GM18519 (cell line): Measurements from ENCODE around the gene ACTR5.

Experiments used
- ATAC-seq: cut with Tn5 transposase; IDR thresholded peaks from one replicate; pipeline ENCODE4 v1.9.1; 2021; ENCODE audit warnings: mild to moderate bottlenecking, moderate library complexity; ENCODE audit not compliant: unreplicated experiment, low FRiP score

Gene ACTR5

DNA sequence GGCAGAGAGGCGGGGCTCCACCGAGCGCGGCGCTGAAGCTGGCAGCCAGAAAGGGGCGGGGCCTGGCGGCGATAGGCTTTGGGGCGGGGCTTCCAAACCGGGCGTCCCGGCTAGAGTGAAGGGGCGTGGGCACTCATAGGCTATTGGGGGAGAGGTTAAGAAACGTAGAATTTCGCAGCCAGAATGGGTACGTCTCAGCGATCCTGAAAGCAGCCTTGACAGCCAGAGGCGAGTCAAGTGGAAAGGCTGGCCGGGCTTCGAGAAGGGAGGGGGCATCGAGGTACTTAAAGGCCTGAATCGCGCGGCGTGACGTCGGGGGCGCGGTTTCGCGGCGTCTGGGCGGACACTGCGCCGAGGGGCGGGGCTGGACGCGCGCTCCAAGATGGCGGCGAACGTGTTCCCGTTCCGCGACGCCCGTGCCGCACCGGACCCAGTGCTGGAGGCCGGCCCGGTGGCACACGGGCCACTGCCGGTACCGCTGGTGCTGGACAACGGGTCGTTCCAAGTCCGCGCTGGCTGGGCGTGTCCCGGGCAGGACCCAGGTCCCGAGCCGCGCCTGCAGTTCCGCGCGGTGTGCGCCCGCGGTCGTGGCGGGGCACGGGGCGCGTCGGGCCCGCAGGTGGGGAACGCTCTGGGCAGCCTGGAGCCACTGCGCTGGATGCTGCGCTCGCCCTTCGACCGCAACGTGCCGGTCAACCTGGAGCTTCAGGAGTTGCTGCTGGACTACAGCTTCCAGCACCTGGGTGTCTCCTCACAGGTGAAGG is at the start of gene ACTR5:
Gene ACTR5, plus strand, starts transcription at position 364 of the 764 bp plus-strand sequence. Its CDS starts 19 bp downstream, at position 383.
- ATAC-seq, result peak; percentile 63

- ATAC-seq, result no peak
Measured at GRCh38 chr20:38698541-38698940, 49.7 kb upstream of the ACTR5 start.

DNA sequence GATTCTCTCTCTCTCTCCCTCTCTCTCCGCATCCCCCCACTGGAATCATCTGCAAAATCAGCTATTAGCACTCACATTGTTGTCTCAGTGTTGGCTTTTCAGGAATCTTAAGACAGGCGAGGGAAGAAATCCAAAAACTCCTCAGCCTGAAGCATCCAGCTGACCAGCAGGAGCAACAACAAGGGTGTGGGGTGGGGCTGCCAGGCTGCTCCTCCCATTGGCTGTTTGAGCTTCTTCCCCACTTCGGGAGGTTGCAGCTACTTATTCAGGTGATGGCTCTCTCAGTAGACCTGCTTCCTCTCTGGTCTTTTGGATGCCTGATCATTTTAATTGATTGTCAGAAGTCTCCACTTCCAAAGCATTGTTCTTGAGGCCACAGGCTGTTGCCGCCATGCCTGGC is 48.1 kb upstream of the ACTR5 start:
- ATAC-seq, result no peak

- ATAC-seq, result no peak
Measured at GRCh38 chr20:38700926-38701325, 47.3 kb upstream of the ACTR5 start.

DNA sequence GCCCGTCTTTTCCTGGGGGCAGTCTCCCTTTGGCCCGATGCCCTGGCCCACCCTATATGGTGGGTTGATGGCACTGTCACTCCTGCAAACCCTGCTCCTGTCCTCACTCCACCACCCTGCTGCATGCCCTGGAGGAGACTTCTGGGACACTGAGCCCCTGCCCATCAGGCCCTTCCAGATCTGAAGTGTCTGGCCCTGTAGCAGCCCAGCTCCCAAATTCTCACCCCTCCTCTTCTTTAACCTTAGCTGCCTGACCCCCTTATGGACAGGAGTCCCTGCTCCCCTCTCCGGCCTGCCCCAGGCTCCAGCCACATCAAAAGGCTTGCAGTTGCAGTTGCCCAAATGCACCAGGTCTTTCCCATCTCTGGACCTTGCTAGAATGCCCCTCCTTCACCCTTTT is 44.7 kb upstream of the ACTR5 start:
- no peak for ATAC-seq

DNA sequence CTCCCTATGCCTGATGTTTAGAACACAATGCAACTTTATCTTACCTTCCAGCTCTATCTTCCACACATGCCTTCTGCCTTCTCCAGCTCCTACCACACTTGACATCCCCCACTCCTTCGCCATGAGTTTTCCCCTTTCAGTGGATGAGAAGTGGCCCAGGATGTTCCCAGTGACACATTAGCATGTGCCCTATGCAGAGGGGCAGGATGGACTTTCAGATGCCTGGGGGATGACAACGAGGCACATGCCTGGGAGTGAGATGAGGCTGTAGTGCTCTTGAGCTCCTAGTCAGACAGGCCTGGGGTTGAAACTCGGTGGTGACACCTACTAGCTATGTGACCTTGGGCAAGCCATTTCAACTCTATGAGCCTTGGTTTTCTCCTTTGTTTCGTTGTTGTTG is 44.1 kb upstream of the ACTR5 start:
- no peak for ATAC-seq

DNA sequence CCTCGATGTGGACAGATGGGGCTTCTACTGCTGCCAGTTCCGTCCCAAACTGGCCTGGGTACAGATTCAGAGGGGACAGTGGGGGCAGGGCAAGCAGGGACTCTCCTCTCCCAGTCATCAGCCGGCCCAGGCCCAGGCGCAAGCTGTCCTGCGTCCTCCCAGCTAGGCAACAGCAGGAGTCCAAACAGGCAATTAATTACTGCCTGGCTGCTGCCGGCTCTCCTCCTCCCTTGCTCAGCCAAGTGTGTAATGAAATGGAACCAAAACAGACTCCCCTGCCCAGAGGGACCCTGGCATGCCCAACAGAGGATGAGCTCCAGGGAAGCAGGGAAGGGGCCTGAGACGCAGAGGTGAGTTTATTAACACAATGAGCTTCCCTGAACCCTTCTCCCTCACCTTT is 41.8 kb upstream of the ACTR5 start:
- no peak for ATAC-seq

DNA sequence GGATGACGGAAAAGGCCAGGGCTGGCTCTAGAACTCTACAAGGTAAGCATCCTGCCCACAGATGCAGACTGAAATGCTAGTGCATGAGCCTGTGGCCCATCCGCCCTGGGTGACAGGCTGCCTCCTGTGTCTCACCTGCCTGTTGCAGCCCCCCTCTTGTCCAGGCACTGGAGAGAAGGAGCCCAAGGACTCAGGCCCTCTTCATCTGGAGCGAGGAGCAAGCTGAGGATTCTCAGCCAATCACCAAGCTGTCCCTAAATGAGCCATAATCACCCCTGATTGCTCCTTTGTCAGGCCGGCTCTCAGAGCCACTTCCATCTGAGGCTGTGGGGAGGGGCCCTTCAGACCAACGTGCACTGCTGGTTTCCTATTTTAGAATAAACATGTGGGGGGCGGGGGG is 34.0 kb upstream of the ACTR5 start:
- no peak for ATAC-seq

GRCh38 chr20:38715646-38716045 is 32.6 kb upstream of the ACTR5 start:
- ATAC-seq, result no peak

DNA sequence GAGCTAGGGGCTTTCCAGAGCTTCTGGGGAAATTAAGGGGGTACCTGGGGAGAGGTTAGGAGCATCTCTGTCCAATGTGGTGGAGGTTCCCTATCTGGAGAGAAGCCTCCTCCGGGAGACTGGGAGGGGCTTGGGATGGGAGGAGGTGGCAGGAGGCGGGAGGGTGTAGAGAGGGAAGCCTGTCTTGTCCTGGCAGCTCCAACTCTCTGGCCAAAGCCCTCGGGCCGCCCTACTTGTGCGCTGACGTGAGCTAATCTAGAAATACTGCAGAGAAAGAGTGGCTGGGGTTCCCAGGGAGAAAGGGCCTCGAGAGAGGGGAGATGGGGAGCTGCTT is 25.6 kb upstream of the ACTR5 start:
- ATAC-seq, result no peak

DNA sequence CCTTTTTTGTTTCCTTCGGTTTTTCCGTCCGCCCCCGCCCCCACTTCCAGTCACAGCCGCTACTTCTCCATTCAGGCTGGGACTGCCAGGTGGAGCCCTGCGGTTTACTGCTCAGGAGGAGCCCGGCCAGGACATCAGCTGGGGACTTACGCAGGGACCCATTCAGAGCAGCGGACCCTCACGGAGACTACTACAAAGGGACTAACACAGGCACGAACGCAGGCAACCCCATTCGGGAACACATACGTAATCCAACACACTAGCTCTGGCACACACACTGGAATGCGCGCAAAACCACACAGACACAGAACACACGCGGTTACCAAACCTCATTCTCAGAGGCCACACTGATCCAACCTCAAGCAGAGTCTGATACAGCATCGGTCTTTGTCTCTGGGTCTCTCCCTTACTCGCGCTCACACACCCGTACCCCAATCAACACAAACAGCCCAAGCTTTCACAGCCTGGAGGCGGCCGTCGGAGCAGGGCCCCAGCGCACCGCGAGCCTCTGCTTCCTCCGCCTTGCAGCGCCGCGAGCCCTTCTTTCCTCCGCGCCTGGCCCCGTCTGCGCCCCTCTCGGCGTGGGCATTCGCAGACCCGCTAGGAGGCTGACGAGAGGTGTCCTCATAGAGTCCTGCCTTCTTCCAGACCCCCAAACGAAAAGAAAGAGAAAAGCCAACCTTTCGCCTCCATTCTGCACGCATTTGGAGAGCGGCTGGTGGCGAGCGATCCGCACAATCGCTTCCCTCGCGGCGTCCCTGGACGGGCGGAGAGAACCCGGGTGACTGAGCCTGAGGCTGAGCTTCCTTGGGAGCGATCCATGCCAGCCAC is 25.0 kb upstream of the ACTR5 start:
- no peak for ATAC-seq

DNA sequence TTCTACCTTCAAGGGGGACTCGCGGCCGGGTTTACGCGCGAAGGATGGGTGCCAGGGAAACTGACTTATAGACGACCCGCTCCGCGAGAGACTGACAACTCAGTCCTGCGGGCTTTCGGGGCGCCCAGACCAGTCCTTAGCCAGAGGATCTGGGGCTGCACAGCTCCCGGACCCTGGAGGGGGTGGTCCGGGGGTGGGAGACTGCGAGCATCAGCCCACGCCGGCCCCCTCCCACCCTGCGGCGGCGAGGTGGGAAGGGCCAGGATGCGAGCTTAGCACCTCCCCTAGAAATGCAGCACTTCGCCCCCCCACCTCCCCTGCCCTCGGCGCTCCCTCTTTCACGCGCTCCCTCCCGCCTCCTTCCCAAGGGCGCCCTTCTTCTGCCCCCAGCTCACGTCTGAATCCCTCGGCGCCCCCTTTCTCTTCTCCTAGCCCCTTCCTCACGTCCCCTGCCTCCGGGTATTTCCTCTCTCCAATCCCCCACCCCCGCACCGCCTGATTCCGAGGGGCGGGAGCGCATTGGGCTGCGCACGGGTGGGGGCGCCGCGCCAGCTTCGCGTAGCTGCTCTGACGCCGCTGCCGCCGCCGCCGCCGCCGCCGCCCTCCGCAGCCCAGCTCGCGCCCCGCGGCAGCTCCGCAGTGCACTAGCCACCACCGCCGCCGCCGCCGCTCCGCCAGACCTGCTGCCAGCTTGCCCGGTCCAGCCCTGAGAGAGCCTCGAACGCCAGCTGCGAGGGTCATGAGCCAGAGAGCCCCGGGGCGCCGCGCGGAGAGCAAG is 24.2 kb upstream of the ACTR5 start, which contains the start of gene SLC32A1:
Gene SLC32A1, plus strand, starts transcription at position 639 of the 778 bp plus-strand sequence. CDS start 239 bp downstream, outside the sequence.
- no peak for ATAC-seq

DNA sequence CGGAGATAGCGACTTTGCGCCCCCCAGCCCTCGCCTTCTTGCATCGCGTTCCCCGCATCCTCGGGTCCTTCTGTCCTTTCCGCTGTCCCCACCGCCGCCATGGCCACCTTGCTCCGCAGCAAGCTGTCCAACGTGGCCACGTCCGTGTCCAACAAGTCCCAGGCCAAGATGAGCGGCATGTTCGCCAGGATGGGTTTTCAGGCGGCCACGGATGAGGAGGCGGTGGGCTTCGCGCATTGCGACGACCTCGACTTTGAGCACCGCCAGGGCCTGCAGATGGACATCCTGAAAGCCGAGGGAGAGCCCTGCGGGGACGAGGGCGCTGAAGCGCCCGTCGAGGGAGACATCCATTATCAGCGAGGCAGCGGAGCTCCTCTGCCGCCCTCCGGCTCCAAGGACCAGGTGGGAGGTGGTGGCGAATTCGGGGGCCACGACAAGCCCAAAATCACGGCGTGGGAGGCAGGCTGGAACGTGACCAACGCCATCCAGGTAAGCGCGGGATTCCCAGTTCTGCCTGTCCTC is 23.6 kb upstream of the ACTR5 start:
- ATAC-seq, result no peak

- ATAC-seq, result no peak
Measured at GRCh38 chr20:38725148-38725901, 22.9 kb upstream of the ACTR5 start.

DNA sequence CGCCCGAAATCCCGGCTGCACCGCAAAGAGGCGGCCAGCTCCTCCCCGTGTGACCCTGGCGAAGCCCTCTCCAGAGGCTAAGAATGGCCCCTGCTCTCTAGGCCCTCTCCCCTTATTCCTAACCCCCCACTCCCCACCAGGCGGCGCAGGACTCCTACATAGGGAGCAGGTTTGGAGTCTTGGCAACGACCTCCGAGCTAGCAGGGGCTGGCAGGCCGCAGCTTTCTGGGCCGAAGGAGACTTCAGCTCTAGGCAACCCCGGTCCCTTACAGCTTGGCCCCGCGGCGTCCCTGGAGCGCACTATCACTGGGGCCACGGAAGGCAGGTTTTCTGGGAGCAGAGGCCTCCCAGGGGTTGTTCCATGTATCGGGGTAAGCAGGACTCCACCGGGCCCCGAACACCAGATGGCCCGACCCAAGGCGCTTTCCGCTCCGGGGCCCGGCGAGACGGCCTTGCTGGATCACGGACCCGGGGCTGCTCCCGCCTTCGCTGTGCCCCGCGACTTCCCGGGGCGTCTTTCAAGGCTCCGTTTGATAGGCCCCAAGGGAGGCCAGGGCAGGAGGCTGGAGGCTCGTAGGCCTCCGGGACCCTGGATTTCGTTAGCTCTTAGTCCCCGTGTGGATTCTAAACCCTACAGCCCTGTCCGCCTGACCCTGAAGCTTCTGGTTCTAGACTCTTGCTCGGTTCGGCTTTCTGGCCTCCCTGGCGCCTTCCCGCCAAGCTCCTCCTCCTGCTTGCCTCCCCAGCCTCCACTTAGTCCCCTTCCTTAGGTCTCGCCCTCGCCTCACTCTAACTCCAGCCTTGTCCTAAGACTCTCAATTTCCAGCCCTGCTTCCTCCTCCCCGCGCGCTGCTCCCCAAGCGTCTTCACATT is 22.1 kb upstream of the ACTR5 start:
- ATAC-seq, result no peak

GRCh38 chr20:38726804-38727606 is 21.3 kb upstream of the ACTR5 start:
- ATAC-seq, result no peak

GRCh38 chr20:38727607-38728190 is 20.6 kb upstream of the ACTR5 start:
- no peak for ATAC-seq

GRCh38 chr20:38728191-38728781 is 20.0 kb upstream of the ACTR5 start:
- no peak for ATAC-seq
